ENCODE measurements around the gene RAPGEF3. TPM values are rescaled to one million over a fixed set of nuclear protein-coding genes. Genes with fewer than 3 reads are reported as not detected.
A peak's percentile ranks its signal among the peaks of the same experiment; 100 is the strongest.

RAPGEF3 gene
- polyA plus RNA-seq, 2 donors, result 23.2 to 75.2 TPM

DNA sequence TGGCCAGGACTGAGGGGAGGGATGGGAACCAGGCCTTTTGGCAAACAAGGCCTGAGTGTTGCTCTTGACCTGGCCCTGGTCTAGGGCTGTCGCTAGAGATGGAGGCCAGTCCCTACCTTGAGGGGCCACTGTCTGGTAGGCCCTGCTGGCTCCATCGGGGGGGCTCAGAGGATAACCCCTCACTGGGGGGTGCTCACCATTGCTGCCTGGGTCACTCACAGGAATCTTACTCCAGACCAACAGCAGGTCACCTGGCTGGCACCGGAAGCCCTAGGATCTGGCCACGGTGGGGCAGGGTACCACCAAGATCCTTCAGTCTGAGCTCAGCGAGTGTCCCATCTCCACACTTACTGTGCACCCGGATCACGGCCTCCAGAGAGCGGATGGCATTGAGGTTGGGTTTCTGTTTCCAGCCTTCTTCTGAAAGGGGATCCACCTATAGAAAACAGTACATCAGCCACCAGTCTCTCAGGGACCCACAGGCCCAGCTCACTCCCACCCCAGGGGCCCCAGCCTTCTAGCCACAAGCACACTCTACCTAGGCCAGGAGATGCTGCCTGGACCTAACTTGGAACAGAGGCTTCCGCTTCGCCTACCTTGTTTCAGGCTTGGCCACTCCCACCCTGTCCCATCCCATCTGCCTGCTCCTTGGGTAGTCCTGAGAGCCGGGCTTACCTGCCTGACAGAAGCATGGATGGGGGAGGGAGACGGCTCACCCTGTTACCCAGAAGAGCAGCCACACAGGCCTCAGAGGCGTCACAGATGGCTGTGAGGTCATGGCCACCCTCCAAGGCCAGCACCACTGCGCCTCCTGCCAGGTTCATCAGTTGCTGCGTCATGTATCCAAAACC is 26.6 kb upstream of the RAPGEF3 start:
- Histone ChIP-seq H3K27ac (ENCODE audit: low read depth in 2 of 2, low read length in 1 of 2) (peak overlapping the region in 1 of 2 donors; percentile 62), H3K4me1 (ENCODE audit: control insufficient read depth in 2 of 2, insufficient read depth in 2 of 2, low read length in 1 of 2) (peaks cover 2 to 15% of the 10 kb centered on the region in 2 donors), H3K27me3 (ENCODE audit: control insufficient read depth in 1 of 2, insufficient read depth in 2 of 2, low read length in 2 of 2) (no peaks in the 10 kb centered on the region), H3K36me3 (ENCODE audit: control insufficient read depth in 2 of 2, insufficient read depth in 2 of 2, low read length in 1 of 2) (peaks cover 21 to 73% of the 10 kb centered on the region in 2 donors), H3K9me3 (ENCODE audit: control insufficient read depth in 2 of 2, insufficient read depth in 1 of 2, low read depth in 1 of 2, low read length in 1 of 2) (no peaks in the 10 kb centered on the region), H3K4me3 (ENCODE audit: low read depth in 1 of 2, low read length in 2 of 2) (no peak overlapping the region)
- 80 to 85% methylated on average over 15 of the region's 15 CpGs for WGBS, 2 donors

DNA sequence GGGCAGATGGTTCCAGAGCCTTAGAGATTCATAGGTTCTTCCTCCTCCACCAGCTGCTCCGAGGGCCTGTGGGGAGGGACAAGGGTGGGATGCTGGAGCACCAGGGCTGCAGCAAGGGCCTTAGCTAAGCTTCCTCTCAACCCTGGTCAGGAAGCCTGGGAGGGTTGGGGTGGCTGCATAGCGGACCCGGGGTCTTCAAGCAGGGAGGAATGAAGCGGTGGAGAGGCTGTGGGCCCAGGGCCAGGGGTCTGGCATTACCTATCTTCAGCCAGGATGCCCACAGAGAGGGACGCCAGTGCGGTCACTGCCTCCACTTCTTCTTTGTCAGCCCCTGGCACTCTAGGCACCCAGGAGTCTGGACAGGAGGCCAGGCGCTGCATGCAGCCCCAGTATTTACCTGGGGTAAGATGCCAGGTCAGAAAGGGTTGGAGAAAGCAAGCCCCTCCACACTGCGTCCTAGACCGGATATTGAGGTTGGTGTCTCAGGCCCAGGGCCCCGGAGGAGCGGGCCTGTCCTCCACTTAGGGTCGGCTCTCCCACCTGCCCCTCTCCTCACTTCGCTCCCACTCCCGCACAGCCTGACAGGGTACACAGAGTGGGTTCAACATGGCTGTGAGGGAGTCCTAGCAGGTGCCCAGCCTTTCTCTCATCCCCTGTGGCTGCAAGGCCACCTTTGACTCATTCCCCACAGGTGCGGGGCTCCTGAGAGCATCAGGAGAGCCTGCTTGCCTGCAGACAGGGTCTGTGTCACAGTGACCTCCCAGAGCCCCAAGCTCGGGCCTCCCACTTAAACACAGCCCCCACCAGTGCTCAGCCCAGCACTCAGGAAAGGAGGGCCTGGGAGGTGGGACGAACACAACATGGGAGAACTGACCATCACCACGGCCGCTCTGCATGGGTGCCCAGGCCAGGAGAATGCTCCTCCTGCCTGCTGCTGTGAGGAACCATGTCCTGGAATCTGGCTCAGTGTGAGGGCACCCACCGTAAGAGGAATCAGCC is 25.4 kb upstream of the RAPGEF3 start:
- H3K27ac ChIP-seq (ENCODE audit: low read depth in 2 of 2, low read length in 1 of 2), result no peak overlapping the region
- H3K9me3 ChIP-seq (ENCODE audit: control insufficient read depth in 2 of 2, insufficient read depth in 1 of 2, low read depth in 1 of 2, low read length in 1 of 2), result no peaks in the 10 kb centered on the region
- no peak overlapping the region for H3K4me3 ChIP-seq (ENCODE audit: low read depth in 1 of 2, low read length in 2 of 2)
- H3K27me3 ChIP-seq (ENCODE audit: control insufficient read depth in 1 of 2, insufficient read depth in 2 of 2, low read length in 2 of 2), result no peaks in the 10 kb centered on the region
- WGBS, 2 donors, result 86 to 90% methylated on average over 20 of the region's 20 CpGs
- H3K36me3 ChIP-seq (ENCODE audit: control insufficient read depth in 2 of 2, insufficient read depth in 2 of 2, low read length in 1 of 2), result peaks cover 11 to 70% of the 10 kb centered on the region in 2 donors
- H3K4me1 ChIP-seq (ENCODE audit: control insufficient read depth in 2 of 2, insufficient read depth in 2 of 2, low read length in 1 of 2), result peaks cover 2 to 18% of the 10 kb centered on the region in 2 donors

GRCh38 chr12:47783024-47783755 is 24.5 kb upstream of the RAPGEF3 start:
- peaks cover 9 to 61% of the 10 kb centered on the region in 2 donors for H3K36me3 ChIP-seq (ENCODE audit: control insufficient read depth in 2 of 2, insufficient read depth in 2 of 2, low read length in 1 of 2)
- 62 to 67% methylated on average over 17 of the region's 17 CpGs for WGBS, 2 donors

GRCh38 chr12:47782372-47782770 is 23.7 kb upstream of the RAPGEF3 start:
- H3K27me3 ChIP-seq (ENCODE audit: control insufficient read depth in 1 of 2, insufficient read depth in 2 of 2, low read length in 2 of 2), result no peaks in the 10 kb centered on the region
- 41 to 53% methylated on average over 8 of the region's 8 CpGs for WGBS, 2 donors
- H3K4me3 ChIP-seq (ENCODE audit: low read depth in 1 of 2, low read length in 2 of 2), result no peak overlapping the region
- H3K4me1 ChIP-seq (ENCODE audit: control insufficient read depth in 2 of 2, insufficient read depth in 2 of 2, low read length in 1 of 2), result peaks cover 3 to 18% of the 10 kb centered on the region in 2 donors
- peaks cover 9 to 53% of the 10 kb centered on the region in 2 donors for H3K36me3 ChIP-seq (ENCODE audit: control insufficient read depth in 2 of 2, insufficient read depth in 2 of 2, low read length in 1 of 2)
- H3K9me3 ChIP-seq (ENCODE audit: control insufficient read depth in 2 of 2, insufficient read depth in 1 of 2, low read depth in 1 of 2, low read length in 1 of 2), result no peaks in the 10 kb centered on the region
- H3K27ac ChIP-seq (ENCODE audit: low read depth in 2 of 2, low read length in 1 of 2), result peak overlapping the region; percentile 90 to 96

More at GRCh38 chr12:47783024-47783755, 24.5 kb upstream of the RAPGEF3 start:
- no peaks in the 10 kb centered on the region for H3K9me3 ChIP-seq (ENCODE audit: control insufficient read depth in 2 of 2, insufficient read depth in 1 of 2, low read depth in 1 of 2, low read length in 1 of 2)
- peaks cover 3 to 18% of the 10 kb centered on the region in 2 donors for H3K4me1 ChIP-seq (ENCODE audit: control insufficient read depth in 2 of 2, insufficient read depth in 2 of 2, low read length in 1 of 2)
- H3K27me3 ChIP-seq (ENCODE audit: control insufficient read depth in 1 of 2, insufficient read depth in 2 of 2, low read length in 2 of 2), result no peaks in the 10 kb centered on the region
- no peak overlapping the region for H3K4me3 ChIP-seq (ENCODE audit: low read depth in 1 of 2, low read length in 2 of 2)
- H3K27ac ChIP-seq (ENCODE audit: low read depth in 2 of 2, low read length in 1 of 2), result peak overlapping the region; percentile 90 to 96

DNA sequence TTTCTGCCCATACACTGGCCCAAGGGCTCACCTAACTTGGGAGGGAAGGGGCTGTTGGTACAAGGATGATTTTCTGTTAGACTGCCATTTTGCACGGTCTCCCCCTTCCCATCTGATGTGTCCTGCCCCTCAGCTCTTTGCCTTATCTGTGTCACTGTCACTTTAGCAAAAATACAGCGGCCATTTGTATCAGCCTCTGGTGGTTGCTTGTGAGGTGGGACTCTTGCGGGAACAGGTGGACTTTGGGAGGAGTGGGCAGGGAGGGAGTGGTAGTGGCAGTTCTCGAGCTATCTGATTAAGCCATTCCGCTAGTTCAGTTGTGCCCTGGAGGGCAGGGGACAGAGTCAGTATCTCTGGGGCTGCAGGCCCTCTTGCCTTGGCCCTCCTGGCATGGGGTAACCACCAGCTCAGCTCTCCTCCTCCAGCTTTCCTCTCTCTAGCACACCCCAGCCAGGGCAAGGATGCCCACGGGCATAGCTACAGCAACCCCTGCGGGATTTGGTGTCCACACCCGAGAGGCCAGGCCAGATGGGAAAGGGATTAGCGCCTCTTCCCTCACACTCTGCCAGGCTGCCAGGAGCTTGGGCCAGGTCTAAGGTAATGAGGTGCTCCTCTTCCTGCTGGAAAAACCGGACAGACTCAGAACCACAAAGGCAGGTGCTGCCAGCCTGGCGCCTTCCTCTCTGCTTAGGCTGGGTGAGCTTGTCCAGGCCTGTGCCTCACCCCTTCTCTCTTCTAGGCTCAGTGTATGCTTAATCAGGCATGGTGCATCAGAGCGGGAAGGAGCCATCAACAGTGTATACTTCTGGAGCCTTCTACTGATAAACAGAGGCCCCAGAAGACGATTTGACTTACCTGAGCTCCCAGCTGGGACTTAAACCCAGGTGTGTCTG is 23.0 kb upstream of the RAPGEF3 start:
- peaks cover 6 to 22% of the 10 kb centered on the region in 2 donors for H3K4me1 ChIP-seq (ENCODE audit: control insufficient read depth in 2 of 2, insufficient read depth in 2 of 2, low read length in 1 of 2)
- 46 to 62% methylated on average over 13 of the region's 13 CpGs for WGBS, 2 donors
- no peaks in the 10 kb centered on the region for H3K27me3 ChIP-seq (ENCODE audit: control insufficient read depth in 1 of 2, insufficient read depth in 2 of 2, low read length in 2 of 2)
- H3K4me3 ChIP-seq (ENCODE audit: low read depth in 1 of 2, low read length in 2 of 2), result no peak overlapping the region
- peaks cover 9 to 50% of the 10 kb centered on the region in 2 donors for H3K36me3 ChIP-seq (ENCODE audit: control insufficient read depth in 2 of 2, insufficient read depth in 2 of 2, low read length in 1 of 2)
- peak overlapping the region; percentile 90 to 96 for H3K27ac ChIP-seq (ENCODE audit: low read depth in 2 of 2, low read length in 1 of 2)
- no peaks in the 10 kb centered on the region for H3K9me3 ChIP-seq (ENCODE audit: control insufficient read depth in 2 of 2, insufficient read depth in 1 of 2, low read depth in 1 of 2, low read length in 1 of 2)

DNA sequence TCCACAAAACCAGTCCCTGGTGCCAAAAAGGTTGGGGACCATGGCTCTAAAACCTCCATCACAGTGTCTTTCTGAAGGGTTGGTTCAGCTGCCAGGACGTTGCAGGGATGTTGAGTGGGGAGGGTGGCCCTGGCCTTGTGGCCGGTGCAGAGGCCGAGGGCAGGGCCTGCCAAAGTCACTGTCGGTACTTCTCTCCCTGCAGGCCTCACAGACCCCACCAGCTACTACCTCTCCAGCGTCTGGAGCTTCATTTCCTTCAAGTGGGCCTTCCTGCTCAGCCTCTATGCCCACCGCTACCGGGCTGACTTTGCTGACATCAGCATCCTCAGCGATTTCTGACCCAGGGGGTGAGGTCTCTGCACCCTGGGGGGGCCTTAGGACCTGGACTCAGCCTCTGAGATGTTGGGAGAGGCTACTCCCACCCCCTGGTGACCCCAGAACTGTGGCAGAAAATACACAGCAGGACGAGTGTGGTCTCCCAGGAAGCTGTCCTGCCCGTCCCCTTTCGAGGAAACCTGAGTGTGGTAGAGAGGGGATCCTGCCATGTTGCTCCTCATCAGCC is 21.3 kb upstream of the RAPGEF3 start:
- 69 to 73% methylated on average over 11 of the region's 11 CpGs for WGBS, 2 donors
- peaks cover 8 to 33% of the 10 kb centered on the region in 2 donors for H3K36me3 ChIP-seq (ENCODE audit: control insufficient read depth in 2 of 2, insufficient read depth in 2 of 2, low read length in 1 of 2)
- H3K27ac ChIP-seq (ENCODE audit: low read depth in 2 of 2, low read length in 1 of 2), result no peak overlapping the region
- H3K27me3 ChIP-seq (ENCODE audit: control insufficient read depth in 1 of 2, insufficient read depth in 2 of 2, low read length in 2 of 2), result no peaks in the 10 kb centered on the region
- peaks cover 11 to 34% of the 10 kb centered on the region in 2 donors for H3K4me1 ChIP-seq (ENCODE audit: control insufficient read depth in 2 of 2, insufficient read depth in 2 of 2, low read length in 1 of 2)
- H3K9me3 ChIP-seq (ENCODE audit: control insufficient read depth in 2 of 2, insufficient read depth in 1 of 2, low read depth in 1 of 2, low read length in 1 of 2), result no peaks in the 10 kb centered on the region
- no peak overlapping the region for H3K4me3 ChIP-seq (ENCODE audit: low read depth in 1 of 2, low read length in 2 of 2)

DNA sequence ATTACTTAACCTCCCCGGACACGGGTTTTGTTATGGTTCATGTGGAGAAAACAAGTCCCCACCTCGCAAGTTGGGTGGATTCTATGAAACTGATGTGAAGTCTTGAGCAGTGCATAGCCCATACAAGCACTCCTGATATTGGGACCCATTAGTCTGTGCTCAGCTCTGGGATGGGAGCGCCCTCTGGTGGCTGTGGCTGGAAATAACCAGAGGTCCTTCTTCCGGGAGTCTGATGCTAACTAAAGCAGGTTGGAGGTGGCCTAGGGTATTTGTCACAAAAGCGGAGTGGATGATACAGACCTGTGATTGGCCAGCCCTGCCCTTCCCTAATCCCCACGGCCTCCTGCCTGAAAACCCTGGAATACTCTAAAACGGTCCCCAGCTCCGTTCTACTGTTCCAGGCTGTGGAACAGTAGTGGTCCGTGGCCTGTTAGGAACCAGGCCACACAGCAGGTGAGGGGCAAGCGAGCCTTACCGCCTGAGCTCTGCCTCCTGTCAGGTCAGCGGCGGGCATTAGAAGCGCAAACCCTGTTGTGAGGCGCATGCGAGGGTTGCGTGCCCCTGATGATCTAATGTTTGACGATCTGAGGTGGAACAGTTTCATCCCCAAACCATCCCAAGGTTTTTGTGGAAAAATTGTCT is 20.7 kb upstream of the RAPGEF3 start:
- Histone ChIP-seq H3K27ac (ENCODE audit: low read depth in 2 of 2, low read length in 1 of 2) (no peak overlapping the region), H3K4me3 (ENCODE audit: low read depth in 1 of 2, low read length in 2 of 2) (no peak overlapping the region), H3K36me3 (ENCODE audit: control insufficient read depth in 2 of 2, insufficient read depth in 2 of 2, low read length in 1 of 2) (peaks cover 6 to 27% of the 10 kb centered on the region in 2 donors), H3K9me3 (ENCODE audit: control insufficient read depth in 2 of 2, insufficient read depth in 1 of 2, low read depth in 1 of 2, low read length in 1 of 2) (no peaks in the 10 kb centered on the region), H3K4me1 (ENCODE audit: control insufficient read depth in 2 of 2, insufficient read depth in 2 of 2, low read length in 1 of 2) (peaks cover 12 to 40% of the 10 kb centered on the region in 2 donors), H3K27me3 (ENCODE audit: control insufficient read depth in 1 of 2, insufficient read depth in 2 of 2, low read length in 2 of 2) (no peaks in the 10 kb centered on the region)
- WGBS, 2 donors, result 39 to 43% methylated on average over 19 of the region's 19 CpGs

DNA sequence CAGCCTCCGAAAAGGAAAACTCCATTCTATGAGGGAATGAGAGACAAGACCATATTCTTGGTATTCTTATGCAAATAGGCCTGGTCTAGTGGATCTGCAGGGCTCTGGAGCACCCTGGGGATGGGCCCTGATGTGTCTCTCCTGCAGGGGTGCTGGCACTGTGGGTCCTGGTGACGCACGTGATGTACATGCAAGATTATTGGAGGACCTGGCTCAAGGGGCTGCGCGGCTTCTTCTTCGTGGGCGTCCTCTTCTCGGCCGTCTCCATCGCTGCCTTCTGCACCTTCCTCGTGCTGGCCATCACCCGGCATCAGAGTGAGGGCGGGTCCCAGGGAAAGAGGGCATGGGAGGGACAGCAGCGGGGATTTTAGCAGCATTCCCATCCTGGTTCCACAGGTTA is 20.2 kb upstream of the RAPGEF3 start:
- peaks cover 12 to 41% of the 10 kb centered on the region in 2 donors for H3K4me1 ChIP-seq (ENCODE audit: control insufficient read depth in 2 of 2, insufficient read depth in 2 of 2, low read length in 1 of 2)
- WGBS, 2 donors, result 54 to 58% methylated on average over 14 of the region's 14 CpGs

More for the DNA sequence above, 20.2 kb upstream of the RAPGEF3 start:
- H3K4me3 ChIP-seq (ENCODE audit: low read depth in 1 of 2, low read length in 2 of 2), result no peak overlapping the region
- H3K9me3 ChIP-seq (ENCODE audit: control insufficient read depth in 2 of 2, insufficient read depth in 1 of 2, low read depth in 1 of 2, low read length in 1 of 2), result no peaks in the 10 kb centered on the region
- H3K27me3 ChIP-seq (ENCODE audit: control insufficient read depth in 1 of 2, insufficient read depth in 2 of 2, low read length in 2 of 2), result no peaks in the 10 kb centered on the region
- H3K27ac ChIP-seq (ENCODE audit: low read depth in 2 of 2, low read length in 1 of 2), result no peak overlapping the region
- peaks cover 1 to 21% of the 10 kb centered on the region in 2 donors for H3K36me3 ChIP-seq (ENCODE audit: control insufficient read depth in 2 of 2, insufficient read depth in 2 of 2, low read length in 1 of 2)
